DND-41 (cell line): ENCODE results near the gene XPNPEP1.

Experiments
- ATAC-seq: fragments of 200-7000 bp; cut with Tn5 transposase; 3 replicates; pipeline ENCODE4 v1.9.1; 2021; ENCODE audit warnings: low read depth; ENCODE audit not compliant: insufficient read depth
- DNase-seq: peaks from one replicate; pipeline ENCODE4 v3.0.0-alpha.2; 2020
- H2AFZ ChIP-seq: 2 replicates; pipeline ENCODE4 v1.6.0; 2012; ENCODE audit warnings: low read depth, low read length
- H3K27ac ChIP-seq: 2 replicates; pipeline ENCODE4 v1.5.1; 2012; ENCODE audit warnings: low read length, inconsistent platforms
- H3K27me3 ChIP-seq: fragments of 200-600 bp; sonication (generic); 2 replicates; pipeline ENCODE4 v1.6.0; 2012; ENCODE audit warnings: low read length, mild to moderate bottlenecking, inconsistent platforms; ENCODE audit not compliant: insufficient read depth, poor library complexity
- H3K36me3 ChIP-seq: 2 replicates; pipeline ENCODE4 v1.5.1; 2012; ENCODE audit warnings: low read length, inconsistent platforms; ENCODE audit not compliant: insufficient read depth
- H3K4me1 ChIP-seq: 2 replicates; pipeline ENCODE4 v1.5.1; 2012; ENCODE audit warnings: mild to moderate bottlenecking, low read length; ENCODE audit not compliant: insufficient read depth
- H3K4me2 ChIP-seq: 2 replicates; pipeline ENCODE4 v1.6.0; 2012; ENCODE audit warnings: mild to moderate bottlenecking, moderate library complexity, low read length, inconsistent platforms; ENCODE audit not compliant: insufficient read depth
- H3K4me3 ChIP-seq, 2 experiments: fragments of 200-600 bp in 1 of 2; shearing (Covaris generic) in 1 of 2; 2 replicates each; pipeline ENCODE4 v1.5.1; 2012 to 2016; ENCODE audit warnings: inconsistent platforms in 2 of 2, low read length in 2 of 2, mild to moderate bottlenecking in 2 of 2, low read depth in 1 of 2, moderate library complexity in 1 of 2
- H3K79me2 ChIP-seq: 2 replicates; pipeline ENCODE4 v1.6.0; 2012; ENCODE audit warnings: low read length, inconsistent platforms; ENCODE audit not compliant: insufficient read depth
- H3K9ac ChIP-seq: 2 replicates; pipeline ENCODE4 v1.6.0; 2012; ENCODE audit warnings: low read depth, mild to moderate bottlenecking, inconsistent platforms, low read length, moderate library complexity
- H3K9me3 ChIP-seq: 2 replicates; pipeline ENCODE4 v1.5.1; 2012; ENCODE audit warnings: low read length, moderate library complexity, mild to moderate bottlenecking, inconsistent platforms; ENCODE audit not compliant: insufficient read depth, severe bottlenecking
- H4K20me1 ChIP-seq: 2 replicates; pipeline ENCODE4 v1.6.0; 2012; ENCODE audit warnings: low read length; ENCODE audit not compliant: insufficient read depth
- EZH2 ChIP-seq: IDR thresholded peaks from 3 replicates; pipeline ENCODE4 v1.6.1; 2012; ENCODE audit warnings: borderline replicate concordance, low read depth, mild to moderate bottlenecking, moderate library complexity, low read length, inconsistent platforms; ENCODE audit not compliant: severe bottlenecking
- TF ChIP-seq, protein P1 (sequence below): IDR thresholded peaks from 2 replicates; pipeline ENCODE4 v1.5.1; 2012; ENCODE audit warnings: borderline replicate concordance, low read length, moderate library complexity, mild to moderate bottlenecking; ENCODE audit not compliant: poor library complexity, severe bottlenecking; ENCODE audit errors: extremely low read depth

Gene XPNPEP1

DNA sequence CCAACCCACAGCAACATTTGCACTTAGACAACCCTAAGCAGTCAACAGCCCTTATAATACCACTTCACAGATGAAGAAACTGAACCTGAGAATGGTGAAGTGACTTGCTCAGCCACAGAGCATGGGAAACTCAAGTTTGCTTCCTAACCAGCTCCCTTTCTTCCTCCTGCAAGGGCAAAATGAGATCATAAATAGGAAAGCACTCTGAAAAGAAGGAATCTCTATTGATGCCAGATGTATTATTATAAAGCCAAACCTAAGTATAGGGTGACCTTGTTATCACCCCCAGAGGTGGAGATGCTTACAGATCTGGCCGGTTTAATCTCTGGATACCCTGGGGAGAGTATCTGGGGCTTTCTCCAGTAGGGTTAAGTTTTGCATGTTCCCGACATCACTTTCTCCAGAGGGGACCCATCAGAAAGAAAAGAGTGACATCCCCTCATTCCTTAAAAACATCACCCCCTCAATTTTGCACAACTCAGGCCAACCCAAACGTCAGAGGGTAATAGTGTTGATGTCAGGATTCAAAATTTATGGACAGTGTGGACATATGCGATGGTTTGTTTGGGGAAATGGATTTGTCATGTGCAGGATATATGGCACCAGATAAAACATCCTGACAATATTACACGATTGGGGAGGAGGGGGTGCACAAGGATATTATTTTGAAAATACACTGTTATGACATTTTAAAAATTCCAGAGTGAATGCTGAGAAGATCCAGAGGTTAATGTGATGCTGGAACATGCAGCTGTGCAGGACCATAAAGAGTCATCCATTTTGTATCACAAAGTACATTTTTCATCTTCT, 24.0 kb upstream of the XPNPEP1 start:
- Histone ChIP-seq H3K9ac (no peak overlapping the region), H3K4me3 (no peak overlapping the region), H3K4me1 (no peaks in the 10 kb centered on the region), H3K36me3 (no peaks in the 10 kb centered on the region), H3K27ac (no peak overlapping the region), H3K27me3 (no peaks in the 10 kb centered on the region), H4K20me1 (no peaks in the 10 kb centered on the region), H3K79me2 (no peaks in the 10 kb centered on the region), H3K4me2 (no peak overlapping the region), H3K9me3 (no peaks in the 10 kb centered on the region), H2AFZ (no peak overlapping the region)
- TF ChIP-seq, protein P1, sequence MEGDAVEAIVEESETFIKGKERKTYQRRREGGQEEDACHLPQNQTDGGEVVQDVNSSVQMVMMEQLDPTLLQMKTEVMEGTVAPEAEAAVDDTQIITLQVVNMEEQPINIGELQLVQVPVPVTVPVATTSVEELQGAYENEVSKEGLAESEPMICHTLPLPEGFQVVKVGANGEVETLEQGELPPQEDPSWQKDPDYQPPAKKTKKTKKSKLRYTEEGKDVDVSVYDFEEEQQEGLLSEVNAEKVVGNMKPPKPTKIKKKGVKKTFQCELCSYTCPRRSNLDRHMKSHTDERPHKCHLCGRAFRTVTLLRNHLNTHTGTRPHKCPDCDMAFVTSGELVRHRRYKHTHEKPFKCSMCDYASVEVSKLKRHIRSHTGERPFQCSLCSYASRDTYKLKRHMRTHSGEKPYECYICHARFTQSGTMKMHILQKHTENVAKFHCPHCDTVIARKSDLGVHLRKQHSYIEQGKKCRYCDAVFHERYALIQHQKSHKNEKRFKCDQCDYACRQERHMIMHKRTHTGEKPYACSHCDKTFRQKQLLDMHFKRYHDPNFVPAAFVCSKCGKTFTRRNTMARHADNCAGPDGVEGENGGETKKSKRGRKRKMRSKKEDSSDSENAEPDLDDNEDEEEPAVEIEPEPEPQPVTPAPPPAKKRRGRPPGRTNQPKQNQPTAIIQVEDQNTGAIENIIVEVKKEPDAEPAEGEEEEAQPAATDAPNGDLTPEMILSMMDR = no peak
- TF ChIP-seq EZH2 = no peak
- ATAC-seq = no peak
- no peak for DNase-seq

DNA sequence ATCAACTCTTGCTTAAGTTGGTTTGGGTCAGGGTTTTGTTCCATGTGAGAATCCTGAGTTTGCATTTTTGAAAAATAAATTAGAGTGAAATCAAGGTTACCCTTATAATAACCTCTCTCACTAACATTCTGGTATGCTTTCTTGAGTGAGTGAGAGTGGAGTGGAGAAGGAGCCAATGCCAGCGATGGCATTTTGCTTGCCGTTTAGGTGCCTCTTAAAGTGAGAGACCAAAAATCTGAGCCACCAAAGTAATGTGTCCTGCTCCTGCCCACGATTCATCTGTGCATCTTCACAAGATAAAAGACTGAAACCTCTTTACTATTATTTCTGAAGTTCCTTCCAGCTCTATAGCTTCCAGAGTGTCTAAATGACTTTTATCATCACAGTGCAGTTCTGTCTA, 23.4 kb upstream of the XPNPEP1 start:
- no peak overlapping the region for H3K27ac ChIP-seq
- H3K4me1 ChIP-seq = no peaks in the 10 kb centered on the region
- no peak for TF ChIP-seq EZH2
- TF ChIP-seq, protein P1 = no peak
- no peaks in the 10 kb centered on the region for H4K20me1 ChIP-seq
- H3K9ac ChIP-seq = no peak overlapping the region
- no peak for ATAC-seq
- no peak overlapping the region for H2AFZ ChIP-seq
- no peak overlapping the region for H3K4me3 ChIP-seq
- H3K27me3 ChIP-seq = no peaks in the 10 kb centered on the region
- no peaks in the 10 kb centered on the region for H3K9me3 ChIP-seq
- H3K79me2 ChIP-seq = no peaks in the 10 kb centered on the region
- DNase-seq = no peak
- no peaks in the 10 kb centered on the region for H3K36me3 ChIP-seq
- no peak overlapping the region for H3K4me2 ChIP-seq

DNA sequence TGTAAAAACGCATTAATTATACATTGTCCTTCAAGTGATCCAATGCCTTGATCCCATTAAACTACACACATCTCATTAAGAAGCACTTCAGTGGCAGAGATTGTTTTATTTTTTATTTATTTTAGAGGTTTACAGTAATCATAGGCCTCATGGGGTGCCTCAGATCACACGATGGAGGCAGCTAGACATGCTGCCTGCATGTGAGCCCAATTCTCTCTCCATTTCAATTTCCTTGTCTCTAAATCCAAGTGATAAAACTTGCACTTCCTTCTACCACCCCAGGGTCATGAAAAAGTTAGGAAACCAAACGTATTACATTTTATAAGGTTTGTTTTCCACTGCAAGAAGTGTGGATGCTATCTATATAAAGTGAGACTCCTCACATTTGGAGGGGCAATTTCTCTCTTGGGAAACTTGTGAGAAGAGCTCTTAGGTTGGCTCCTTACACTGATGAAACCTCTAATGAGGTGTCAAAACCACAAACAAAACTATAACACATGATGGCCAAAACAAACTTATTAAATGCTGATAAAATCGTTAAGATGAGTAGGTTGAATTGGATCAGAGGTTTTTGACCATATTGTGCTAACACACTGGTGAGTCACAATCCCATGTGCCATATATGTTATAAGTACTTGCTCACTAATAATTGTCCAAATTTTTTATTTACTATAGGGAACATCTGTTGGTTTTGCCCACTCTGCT, 22.3 kb upstream of the XPNPEP1 start:
- no peak overlapping the region for H3K9ac ChIP-seq
- H4K20me1 ChIP-seq = no peaks in the 10 kb centered on the region
- no peaks in the 10 kb centered on the region for H3K27me3 ChIP-seq
- TF ChIP-seq EZH2 = no peak
- TF ChIP-seq, protein P1 = no peak
- no peaks in the 10 kb centered on the region for H3K9me3 ChIP-seq
- ATAC-seq (no peak), DNase-seq (no peak)
- H3K4me2 ChIP-seq = no peak overlapping the region
- no peak overlapping the region for H3K27ac ChIP-seq
- H3K36me3 ChIP-seq = no peaks in the 10 kb centered on the region
- H2AFZ ChIP-seq = no peak overlapping the region
- no peak overlapping the region for H3K4me3 ChIP-seq
- H3K79me2 ChIP-seq = no peaks in the 10 kb centered on the region
- no peaks in the 10 kb centered on the region for H3K4me1 ChIP-seq
